Ishikawa (cell line): ENCODE results near the gene SCN2A.

Source experiments
- FOXM1 ChIP-seq: IDR thresholded peaks from 2 replicates; pipeline ENCODE4 v1.6.1; 2012; ENCODE audit warnings: low read depth, borderline replicate concordance
- NFIC ChIP-seq: IDR thresholded peaks from 2 replicates; pipeline ENCODE4 v1.6.1; 2012
- RAD21 ChIP-seq: IDR thresholded peaks from 2 replicates; pipeline ENCODE4 v1.6.1; 2012; ENCODE audit warnings: low read depth
- TEAD4 ChIP-seq: IDR thresholded peaks from 2 replicates; pipeline ENCODE4 v1.6.1; 2012

DNA sequence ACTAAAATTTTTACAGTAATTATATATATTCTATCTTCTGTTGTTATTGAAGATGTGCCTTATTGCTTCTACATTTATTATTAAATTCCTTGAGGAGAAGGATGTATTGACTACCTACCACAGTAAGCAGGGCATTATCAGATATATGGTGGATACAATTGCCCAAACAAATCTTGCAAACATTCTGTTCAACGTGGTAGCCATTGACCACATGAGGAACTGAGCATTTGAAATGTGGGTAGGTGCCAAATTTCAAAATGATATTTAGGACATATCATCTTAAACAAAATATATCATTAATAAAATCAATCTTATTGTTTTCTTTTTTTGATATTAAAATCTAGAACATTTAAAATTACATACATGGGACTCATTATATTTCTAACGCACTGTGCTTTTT is 46.5 kb upstream of the SCN2A start:
- no peak for TF ChIP-seq TEAD4
- no peak for TF ChIP-seq NFIC
- no peak for TF ChIP-seq RAD21
- no peak for TF ChIP-seq FOXM1
